GM21619 (cell line): ENCODE measurements around the gene CFAP65.

Source experiments
- ATAC-seq: cut with Tn5 transposase; IDR thresholded peaks from one replicate; pipeline ENCODE4 v1.9.1; 2021; ENCODE audit not compliant: unreplicated experiment

The CFAP65 gene, protein sequence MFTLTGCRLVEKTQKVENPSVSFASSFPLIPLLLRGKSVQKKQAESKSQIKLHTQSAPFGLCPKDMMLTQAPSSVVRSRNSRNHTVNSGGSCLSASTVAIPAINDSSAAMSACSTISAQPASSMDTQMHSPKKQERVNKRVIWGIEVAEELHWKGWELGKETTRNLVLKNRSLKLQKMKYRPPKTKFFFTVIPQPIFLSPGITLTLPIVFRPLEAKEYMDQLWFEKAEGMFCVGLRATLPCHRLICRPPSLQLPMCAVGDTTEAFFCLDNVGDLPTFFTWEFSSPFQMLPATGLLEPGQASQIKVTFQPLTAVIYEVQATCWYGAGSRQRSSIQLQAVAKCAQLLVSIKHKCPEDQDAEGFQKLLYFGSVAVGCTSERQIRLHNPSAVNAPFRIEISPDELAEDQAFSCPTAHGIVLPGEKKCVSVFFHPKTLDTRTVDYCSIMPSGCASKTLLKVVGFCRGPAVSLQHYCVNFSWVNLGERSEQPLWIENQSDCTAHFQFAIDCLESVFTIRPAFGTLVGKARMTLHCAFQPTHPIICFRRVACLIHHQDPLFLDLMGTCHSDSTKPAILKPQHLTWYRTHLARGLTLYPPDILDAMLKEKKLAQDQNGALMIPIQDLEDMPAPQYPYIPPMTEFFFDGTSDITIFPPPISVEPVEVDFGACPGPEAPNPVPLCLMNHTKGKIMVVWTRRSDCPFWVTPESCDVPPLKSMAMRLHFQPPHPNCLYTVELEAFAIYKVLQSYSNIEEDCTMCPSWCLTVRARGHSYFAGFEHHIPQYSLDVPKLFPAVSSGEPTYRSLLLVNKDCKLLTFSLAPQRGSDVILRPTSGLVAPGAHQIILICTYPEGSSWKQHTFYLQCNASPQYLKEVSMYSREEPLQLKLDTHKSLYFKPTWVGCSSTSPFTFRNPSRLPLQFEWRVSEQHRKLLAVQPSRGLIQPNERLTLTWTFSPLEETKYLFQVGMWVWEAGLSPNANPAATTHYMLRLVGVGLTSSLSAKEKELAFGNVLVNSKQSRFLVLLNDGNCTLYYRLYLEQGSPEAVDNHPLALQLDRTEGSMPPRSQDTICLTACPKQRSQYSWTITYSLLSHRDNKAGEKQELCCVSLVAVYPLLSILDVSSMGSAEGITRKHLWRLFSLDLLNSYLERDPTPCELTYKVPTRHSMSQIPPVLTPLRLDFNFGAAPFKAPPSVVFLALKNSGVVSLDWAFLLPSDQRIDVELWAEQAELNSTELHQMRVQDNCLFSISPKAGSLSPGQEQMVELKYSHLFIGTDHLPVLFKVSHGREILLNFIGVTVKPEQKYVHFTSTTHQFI (N-terminal part only)

DNA sequence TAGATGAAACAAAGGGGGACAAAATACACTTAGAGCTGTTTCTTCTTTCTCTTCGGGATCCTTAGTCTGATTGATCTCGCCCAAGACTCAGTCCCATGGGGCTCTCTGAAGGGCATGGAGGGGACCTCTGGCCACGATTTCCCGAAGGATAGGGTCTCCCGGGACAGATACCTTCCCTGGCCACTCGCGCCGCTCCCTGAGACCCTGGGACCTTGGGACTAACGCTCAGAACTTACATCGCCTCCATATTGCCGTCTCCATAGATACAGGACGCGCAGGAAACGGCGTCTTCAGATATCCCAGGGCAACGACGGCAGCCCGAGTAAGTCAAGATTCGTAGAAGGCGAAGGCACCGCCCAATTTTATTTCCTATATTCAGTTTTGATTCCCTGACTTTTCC is at the start of gene CFAP65:
TSS of gene CFAP65 (minus strand) at position 265 of the 400 bp plus-strand sequence. CDS start 2,468 bp downstream, outside the sequence.
- ATAC-seq, result no peak

DNA sequence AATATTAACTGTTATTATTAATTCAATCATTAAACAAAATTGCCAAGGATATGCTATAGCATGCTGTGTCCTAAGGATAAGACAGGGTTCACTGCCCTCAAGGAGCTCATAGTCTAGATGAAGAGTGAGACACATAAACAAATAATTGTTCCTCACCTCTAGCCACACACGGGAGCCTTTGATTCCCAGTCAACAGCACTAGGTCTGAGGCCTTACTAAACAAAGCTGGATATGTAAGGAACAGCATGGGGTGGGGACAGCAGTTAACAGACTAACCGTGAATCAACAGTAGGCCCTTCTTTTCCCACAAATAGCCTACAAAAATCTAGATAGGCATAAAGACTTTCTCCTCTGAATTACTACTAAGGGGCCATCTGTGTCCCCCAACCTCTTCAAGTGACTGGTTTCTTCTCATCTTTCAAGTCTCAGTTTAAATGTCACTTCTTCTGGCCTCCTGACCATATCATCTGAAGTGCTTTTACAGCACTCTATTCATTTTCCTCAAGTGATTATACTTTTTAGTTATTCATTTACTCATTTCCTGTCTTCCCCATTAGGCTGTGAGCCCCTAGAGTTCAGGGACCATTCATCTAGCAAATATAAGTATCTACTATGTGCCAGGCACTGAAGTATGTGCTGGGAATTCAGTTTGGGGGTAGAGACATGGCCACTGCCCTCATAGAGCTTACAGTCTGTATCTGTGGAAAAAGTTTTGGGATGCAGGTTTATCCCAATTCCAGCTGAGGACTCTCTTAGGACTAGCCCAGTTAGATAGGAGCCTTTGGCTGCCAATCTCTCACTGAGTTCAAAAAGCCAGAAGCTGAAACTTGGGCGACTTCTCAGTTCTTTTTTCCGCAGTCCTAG is 49.4 kb upstream of the CFAP65 start:
- ATAC-seq, result no peak

DNA sequence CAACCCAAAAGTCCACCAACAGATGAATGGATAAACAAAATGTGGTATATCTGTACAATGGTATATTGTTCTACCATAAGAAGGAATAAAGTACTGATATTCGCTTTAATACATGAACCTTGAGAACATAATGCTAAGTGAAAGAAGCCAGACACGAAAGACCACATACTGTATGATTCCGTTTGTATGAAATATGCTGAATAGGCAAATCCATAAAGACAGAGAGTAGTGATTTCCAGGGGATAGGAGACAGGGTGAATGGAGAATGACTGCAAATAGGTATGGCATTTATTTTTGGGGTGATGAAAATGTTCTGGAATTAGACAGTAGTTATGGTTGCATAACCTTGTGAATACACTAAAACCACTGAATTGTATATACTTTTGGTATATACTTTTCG is 48.0 kb upstream of the CFAP65 start:
- ATAC-seq, result no peak

DNA sequence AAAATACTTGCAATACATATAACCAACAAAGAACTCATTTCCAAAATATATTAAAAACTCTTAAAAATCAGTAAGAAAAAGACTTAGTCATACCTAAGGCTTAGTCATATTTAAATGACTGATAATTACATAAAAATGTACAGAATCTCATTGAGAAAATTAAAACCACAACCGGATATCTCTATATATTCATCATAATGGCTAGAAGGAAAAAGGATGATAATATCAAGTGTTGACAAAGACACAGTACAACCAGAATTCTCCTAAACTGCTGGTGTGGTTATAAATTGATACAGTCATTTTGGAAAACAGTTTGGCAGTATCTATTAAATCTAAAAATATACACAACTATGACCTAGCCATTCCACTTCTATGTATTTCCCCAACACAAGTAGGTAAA is 46.5 kb upstream of the CFAP65 start:
- ATAC-seq, result no peak

DNA sequence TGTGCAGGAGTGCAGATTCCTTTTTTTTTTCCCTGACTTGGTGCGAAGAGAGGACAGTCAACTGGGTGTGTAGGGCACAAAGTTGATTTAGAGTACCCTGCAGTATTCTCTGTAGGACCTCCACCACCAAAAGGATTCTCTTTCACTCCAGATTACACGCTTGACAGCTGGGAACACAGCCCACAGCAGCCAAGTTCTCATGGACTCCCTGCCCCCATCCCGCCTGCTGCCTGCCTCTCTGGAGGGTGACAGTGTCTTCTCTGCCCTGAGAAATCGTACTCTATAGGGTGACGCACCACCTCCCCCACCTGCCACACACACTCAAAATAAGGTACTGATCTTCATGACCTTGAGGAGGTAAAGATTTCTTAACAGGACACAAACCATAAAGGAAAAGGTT is 46.0 kb upstream of the CFAP65 start:
- ATAC-seq, result no peak

DNA sequence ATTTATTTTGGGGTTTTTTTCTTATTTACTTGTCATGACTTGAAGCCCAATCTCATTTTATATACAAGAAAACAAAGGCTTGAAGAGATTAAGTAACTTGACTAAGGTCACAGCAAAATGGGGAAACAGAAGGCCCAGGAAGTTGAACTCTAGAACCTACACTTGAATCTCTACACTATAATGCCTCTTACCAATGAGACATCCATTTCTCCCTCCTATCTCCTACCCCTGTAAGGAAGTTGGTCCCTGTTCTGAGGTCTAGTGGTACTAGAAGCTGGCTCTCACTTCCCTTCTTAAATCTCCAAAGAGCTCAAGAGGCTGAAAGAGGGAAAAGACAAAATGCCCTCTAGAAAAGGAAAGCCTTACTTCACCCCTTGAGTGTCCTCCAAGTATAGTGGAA is 44.9 kb upstream of the CFAP65 start:
- ATAC-seq, result no peak

DNA sequence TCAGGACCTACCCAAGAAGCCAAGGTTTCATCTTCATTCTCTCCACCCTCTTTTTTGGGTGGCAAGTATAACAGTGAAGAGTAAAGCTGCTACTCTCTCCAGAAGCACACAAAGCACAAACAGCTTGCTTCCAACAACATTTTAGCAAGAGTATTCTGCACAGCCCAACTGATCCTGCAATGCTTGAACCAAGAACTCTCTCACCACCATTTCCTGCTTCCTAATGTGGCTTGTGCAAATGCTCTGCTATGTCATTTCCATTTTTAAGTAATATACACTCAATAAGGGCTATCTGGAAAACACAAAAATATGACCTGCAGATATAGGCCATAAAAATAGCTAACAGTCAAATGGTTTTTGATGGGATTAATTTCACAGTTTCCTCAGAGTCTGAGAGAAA is 43.5 kb upstream of the CFAP65 start:
- ATAC-seq, result no peak

DNA sequence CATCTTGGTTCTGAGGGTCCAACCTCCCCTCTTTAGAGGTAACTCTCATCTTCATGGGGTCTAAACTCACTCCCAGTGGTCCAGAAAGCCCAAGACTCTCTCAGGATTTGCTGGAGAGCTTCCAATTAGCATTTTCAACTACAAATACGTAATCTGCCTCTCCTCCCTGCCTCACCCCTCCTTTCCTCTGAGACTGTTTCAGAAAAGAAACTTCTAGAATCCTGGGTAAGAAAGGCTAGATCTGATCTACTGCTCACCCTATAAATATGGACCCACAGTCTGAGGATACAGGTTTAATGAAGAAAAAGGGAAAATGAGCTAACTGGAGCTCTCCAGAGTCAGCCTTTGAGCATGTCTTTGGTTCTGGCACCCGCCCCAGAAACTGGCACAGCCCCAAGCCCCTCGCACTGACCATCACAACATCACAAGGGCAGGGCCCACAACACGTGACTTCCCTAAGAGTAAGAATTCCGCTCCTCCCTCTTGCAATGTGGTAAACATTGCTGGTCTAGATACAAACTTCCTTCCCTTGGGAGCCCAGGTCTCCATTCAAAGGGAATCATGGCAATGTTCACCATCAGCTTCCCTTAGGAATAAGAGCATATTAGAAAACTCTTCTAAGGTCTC is 41.1 kb upstream of the CFAP65 start:
- ATAC-seq, result no peak

DNA sequence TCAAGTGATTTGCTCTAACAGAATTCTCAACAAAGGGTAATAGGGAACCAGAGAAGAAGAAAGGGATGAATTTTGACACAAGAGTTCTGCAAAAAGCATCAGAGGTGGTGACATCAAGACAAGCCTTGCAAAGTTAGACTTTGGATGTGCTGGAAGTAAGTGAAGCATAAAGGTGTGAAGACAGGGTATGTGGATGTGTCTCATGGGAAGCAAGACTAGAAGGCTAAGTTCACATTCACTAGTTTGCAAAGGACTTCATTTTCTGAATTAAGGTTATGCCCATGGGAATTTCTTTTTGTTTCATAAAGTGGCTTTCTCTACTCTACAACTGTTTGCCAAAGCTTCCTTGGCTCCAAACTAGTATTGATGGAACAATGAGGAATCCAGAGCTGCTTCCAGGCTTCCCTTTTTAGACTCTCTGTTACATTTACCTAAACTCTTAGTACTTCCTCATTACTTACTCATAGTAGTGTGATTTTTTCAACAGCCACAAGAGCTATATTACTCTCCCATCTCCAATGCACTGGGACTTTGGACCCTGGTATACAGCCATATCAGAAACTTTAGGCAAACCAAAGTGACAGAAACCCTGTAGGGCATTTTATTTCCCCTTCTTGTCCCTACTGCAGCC is 40.5 kb upstream of the CFAP65 start:
- peak; percentile 48 for ATAC-seq

DNA sequence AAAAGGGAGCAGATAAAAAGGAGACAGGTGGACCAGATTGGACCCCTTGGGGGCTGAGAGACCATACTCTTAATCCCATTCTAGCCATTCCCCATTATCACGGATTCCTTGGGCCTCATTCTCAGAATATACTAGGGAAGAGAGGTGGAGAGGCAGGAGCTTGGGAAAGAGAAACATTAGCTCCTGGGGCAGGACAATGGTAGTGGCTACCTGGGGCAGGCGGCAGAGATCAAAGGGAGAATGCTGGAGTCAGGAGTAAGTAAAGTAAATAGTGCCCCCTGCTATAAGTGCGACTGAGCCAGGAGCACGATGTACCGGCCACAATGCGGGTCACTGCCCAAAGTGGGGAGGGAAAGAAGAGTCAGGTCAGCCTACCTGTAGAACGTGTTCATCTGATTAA is 39.8 kb upstream of the CFAP65 start:
- ATAC-seq, result no peak

DNA sequence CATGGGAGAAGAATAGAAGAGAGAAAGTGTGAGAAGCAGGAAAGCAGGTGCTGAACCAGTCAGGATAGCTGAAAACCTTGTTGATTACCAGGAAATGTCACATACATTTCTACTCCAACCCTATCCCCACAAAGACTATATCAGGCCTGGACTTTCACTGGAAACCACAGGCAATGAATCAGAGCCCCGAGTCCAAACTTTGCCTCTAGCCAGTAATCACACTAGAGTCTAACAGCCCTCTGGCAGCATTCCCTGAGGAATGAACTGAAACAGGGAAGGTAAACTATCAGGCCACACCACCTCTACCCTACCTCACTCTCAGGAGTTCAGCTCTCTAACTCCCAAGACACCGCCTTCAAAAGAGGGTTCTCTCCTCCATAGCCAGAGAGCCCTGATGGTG is 38.1 kb upstream of the CFAP65 start:
- no peak for ATAC-seq

DNA sequence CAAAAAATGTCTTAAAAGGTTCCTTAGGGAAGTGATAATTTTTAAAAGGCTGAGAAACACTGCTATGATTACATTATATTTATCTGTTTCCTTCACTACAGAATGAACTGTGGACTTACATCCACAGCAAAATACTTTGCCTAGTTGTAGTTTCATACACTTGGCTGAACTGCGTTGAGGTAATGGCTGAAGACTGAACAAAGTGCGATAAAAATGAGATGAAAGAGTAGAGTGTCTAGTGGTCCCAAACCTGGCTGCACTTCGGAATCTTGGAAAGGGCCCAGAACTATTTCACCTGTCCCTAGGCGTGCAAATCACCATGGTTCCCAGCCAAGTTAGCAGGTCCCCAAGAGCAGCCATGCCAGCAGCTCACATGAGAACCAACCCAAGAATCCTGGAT is 37.6 kb upstream of the CFAP65 start:
- ATAC-seq, result no peak

DNA sequence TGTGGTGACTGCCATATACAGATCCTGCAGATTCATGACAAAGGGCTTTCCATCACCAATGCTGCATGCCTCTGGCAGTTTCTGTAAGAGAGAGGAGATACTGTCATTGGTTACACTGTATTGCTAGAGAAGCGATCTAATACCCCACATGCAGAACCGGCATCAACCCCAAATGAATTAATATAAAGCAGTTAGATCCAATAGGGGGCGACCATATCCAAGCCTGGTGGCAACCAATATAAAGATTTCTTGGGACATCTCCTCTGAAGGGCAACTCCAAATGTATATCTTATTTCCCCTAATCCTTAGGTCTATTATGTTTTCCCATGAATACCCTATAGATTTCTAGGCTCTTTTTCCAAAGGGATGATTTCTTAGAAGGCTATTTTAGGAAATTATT is 36.8 kb upstream of the CFAP65 start:
- ATAC-seq, result no peak

DNA sequence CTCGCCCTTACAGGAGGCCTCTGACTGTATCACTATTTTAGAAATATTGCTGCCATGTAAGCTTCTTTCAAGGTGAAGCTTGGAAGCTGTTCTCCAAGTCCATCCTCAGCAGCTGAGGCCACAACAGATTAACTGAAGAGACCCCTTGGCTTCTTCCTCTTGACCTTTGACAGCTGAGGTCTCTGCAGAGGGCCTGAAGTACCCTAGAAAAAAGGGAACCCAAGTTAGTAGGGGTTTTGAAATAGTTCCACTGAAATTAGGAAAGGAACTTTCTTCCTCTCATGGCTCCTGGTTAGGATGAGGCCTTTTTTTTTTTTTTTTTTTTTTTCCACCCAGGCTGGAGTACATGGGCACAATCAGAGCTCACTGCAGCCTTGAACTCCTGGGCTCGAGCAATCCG is 34.9 kb upstream of the CFAP65 start:
- no peak for ATAC-seq

DNA sequence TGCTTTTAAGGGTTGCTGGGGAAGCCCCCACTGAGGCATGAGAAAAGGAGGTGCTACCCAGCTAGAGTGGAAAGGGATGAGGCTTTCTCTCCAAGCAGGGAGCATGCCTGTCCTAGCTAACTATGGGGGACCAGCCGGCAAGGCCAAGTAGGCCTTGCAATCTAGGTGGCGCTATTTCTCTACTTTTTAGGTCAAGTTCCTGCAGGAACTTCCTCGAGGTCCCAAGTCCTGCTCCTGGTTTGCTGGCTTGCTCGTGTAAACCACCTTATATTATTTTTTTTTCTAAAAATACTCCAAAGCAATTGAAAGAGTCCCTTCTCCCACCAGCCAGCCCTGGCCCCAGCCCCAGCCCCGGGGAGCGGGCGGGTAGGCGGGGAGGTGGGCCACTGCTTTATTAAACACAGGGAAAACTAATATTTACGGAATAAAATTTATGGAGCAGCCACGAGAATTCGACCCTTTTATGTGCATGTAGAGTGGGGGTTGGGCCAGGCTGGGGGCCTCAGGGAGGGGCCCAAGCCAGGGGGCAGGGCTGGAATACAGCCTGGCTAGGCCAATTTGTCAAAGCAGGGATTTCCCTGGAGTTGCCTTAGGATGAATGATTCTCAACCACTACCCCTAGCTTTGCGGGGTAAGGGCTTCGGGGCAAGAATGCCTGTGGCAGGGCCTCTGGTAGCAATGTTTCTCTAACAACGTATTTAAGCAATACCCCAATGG is 32.3 kb upstream of the CFAP65 start:
- ATAC-seq, result no peak

DNA sequence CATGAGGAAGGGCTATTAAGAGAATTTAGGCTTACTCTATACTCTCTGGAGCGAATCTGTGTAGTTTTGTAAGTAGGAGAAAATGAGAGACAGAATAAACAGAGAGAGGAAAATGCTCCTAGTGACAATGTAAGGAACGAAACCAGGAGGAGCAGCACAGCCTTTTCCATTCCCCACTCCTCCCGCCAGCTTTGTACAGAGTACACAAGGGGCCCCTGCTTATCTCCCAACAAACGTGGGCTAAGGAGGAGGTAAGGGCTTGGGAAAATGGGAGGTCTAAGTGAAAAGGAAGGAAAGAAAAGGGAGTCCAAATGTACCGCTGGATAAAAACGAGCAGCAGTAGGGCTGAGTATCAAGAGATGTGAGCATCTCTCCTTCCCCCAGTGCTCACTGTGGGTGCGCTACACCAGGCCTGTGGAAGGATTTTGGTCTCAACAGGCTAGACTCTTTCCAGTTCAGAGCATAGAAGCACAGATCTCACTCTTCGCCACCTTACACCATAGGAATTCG is 31.5 kb upstream of the CFAP65 start:
- no peak for ATAC-seq

DNA sequence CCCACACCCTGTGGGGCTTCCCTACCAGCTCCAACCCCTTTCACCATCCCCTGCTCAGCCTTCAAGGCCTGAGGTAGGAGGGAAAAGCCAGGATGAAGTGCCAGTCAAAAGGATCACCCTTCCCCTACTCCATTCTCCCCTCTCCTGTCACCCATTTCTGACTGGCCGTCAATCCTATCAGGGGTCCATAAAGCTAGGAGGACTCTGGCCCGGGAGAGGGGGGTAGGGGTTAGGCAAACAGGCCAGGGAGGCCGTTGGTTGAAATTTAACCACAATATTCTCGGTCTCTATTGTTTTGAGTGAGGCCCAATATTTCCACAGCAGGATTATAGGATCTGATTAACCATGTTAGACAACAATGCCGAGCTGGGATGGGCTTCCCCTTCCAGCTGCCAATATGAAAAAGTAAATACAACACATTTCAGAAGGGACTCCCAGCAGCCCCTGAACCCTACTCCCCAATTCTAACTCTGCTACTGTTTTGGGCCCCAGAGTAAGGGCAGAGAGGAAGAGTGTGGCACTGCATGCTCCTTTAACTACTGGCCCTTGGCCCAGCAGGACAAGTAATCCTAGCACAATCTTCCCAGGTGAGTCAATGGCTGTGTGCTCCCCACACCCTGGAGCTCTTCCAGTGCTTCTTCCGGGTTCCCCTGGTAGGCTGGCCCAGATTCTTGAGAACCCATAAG is 30.0 kb upstream of the CFAP65 start:
- ATAC-seq, result no peak

DNA sequence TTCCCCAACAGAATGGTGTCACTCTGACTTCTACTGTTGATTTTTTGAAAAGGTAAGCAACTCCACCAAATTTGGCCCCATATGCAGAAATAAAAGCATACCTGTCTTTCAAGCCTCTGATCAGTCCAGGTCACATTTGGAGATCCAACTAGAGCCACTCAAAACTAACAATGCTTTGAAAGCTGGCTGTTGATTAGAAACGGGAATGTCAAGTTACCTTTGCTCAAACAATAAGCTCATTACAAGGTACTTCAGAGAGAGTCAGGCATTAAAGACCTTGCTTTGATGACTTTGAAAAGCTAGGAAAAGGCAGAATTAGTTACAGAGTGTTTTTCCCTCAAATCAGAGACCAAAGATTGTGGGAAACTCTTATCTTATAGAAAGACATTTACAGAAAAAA is 24.2 kb upstream of the CFAP65 start:
- ATAC-seq, result no peak
